OCI-LY3 (cell line): ENCODE measurements around the gene DRG2.

Source experiments
- EZH2phosphoT487 ChIP-seq: fragments of 200-600 bp; shearing (Covaris generic); IDR thresholded peaks from 2 replicates; pipeline ENCODE4 v1.6.1; 2018; ENCODE audit warnings: antibody characterized with exemption, mixed run types, low read depth
- TF ChIP-seq, protein P1 (sequence below): fragments of 200-600, 300-600 bp; sonication (generic); IDR thresholded peaks from 2 replicates; pipeline ENCODE4 v1.5.1; 2014; ENCODE audit warnings: antibody characterized with exemption, low read length, low read depth

DNA sequence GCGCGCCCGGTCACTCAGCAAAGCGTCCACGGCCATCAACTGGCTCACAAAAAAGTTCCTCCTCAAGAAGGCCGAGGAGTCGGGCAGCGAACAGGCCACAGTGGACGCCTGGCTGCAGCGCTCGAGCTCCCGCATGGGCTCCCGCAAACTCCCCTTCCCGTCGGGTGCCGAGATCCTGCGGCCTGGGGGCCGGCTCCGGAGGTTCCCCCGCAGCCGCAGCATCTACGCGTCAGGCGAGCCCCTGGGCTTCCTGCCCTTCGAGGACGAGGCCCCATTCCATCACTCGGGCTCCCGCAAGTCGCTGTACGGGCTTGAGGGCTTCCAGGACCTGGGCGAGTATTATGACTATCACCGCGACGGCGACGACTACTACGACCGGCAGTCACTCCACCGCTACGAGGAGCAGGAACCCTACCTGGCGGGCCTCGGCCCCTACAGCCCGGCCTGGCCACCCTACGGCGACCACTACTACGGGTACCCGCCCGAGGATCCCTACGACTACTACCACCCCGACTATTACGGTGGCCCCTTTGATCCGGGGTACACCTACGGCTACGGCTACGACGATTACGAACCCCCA, 31.5 kb downstream of the DRG2 start:
- TF ChIP-seq, protein P1, sequence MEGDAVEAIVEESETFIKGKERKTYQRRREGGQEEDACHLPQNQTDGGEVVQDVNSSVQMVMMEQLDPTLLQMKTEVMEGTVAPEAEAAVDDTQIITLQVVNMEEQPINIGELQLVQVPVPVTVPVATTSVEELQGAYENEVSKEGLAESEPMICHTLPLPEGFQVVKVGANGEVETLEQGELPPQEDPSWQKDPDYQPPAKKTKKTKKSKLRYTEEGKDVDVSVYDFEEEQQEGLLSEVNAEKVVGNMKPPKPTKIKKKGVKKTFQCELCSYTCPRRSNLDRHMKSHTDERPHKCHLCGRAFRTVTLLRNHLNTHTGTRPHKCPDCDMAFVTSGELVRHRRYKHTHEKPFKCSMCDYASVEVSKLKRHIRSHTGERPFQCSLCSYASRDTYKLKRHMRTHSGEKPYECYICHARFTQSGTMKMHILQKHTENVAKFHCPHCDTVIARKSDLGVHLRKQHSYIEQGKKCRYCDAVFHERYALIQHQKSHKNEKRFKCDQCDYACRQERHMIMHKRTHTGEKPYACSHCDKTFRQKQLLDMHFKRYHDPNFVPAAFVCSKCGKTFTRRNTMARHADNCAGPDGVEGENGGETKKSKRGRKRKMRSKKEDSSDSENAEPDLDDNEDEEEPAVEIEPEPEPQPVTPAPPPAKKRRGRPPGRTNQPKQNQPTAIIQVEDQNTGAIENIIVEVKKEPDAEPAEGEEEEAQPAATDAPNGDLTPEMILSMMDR = no peak
- no peak for TF ChIP-seq EZH2phosphoT487
